Measurements from ENCODE around the gene TMEM239.
"Not testable (repeated sequence)": the region's sequence is repeated elsewhere in the genome, so short reads cannot be mapped to it uniquely, and the experiment has no call there.

TMEM239 gene

DNA sequence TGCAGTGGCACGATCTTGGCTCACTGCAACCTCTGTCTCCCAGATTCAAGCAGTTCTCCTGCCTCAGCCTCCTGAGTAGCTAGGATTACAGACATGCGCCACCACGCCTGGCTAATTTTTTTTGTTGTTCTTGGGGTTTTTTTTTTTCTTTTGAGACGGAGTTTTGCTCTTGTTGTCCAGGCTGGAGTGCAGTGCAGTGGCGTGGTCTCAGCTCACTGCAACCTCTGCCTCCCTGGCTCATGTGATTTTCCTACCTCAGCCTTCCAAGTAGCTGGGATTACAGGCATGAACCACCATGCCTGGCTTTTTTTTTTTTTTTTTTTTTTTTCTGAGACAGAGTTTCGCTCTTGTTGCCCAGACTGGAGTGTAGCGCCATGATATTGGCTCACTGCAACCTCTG lies 15.0 kb downstream of the TMEM239 start:
- H3K36me3 Mint-ChIP-seq, H3K27ac Mint-ChIP-seq, H3K27me3 Mint-ChIP-seq, H3K4me3 Mint-ChIP-seq, H3K9me3 Mint-ChIP-seq: not testable (repeated sequence)
- H3K4me1 Mint-ChIP-seq, result peaks cover 19% of the 10 kb centered on the region

DNA sequence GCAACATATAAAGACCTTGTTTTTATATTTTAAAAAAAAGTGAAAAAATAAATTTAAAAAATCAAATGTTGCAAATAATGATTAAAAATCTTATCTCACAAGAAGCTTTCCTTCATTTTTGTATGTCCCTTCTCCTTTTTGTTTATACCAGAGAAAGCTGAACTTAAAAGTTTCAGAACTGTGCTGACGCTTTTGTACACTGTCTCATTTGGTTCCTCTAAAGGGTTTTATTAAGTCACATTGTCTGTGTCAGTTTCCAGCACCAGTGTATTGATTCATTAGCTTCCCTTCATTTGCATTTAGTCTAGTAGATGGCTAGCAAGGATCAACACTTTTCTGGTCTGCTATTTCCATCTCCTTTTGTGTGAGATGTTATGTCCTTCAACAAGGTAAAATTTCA lies 17.6 kb downstream of the TMEM239 start:
- H3K36me3 Mint-ChIP-seq, result peaks cover 2% of the 10 kb centered on the region
- no peak overlapping the region for H3K27ac Mint-ChIP-seq
- H3K27me3 Mint-ChIP-seq, result no peaks in the 10 kb centered on the region
- H3K9me3 Mint-ChIP-seq, result no peaks in the 10 kb centered on the region
- peaks cover 14% of the 10 kb centered on the region for H3K4me1 Mint-ChIP-seq
- H3K4me3 Mint-ChIP-seq, result no peak overlapping the region

DNA sequence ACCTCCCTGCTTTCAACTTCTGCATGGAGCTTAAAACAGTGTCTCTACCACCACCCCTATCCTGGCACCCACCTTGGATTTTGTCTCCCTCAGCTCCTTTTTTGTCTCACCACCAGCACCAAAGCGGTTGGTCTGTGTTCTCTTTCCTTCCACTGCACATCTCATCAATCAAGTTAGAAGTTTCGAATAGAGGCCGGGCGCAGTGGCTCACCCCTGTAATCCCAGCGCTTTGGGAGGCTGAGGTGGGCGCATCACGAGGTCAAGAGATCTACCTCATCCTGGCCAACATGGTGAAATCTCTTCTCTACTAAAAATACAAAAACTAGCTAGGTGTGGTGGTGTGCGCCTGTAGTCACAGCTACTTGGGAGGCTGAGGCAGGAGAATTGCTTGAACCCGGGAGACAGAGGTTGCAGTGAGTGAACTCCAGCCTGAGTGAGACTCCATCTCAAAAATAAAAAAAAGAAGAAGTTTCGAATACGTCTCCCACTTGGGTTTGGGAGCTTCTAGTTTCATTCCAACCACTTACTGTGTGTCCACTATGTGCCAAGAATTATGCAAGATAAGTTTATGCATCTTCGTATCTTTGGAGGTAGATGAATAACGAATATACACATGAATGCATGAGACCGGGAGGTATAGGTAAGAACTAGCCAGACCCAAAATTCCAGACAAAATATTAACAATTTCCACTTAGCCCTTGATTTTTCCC lies 18.4 kb downstream of the TMEM239 start:
- Mint-ChIP-seq H3K4me3 (no peak overlapping the region), H3K9me3 (no peaks in the 10 kb centered on the region), H3K36me3 (peaks cover 4% of the 10 kb centered on the region), H3K27me3 (no peaks in the 10 kb centered on the region), H3K4me1 (peaks cover 20% of the 10 kb centered on the region), H3K27ac (no peak overlapping the region)

DNA sequence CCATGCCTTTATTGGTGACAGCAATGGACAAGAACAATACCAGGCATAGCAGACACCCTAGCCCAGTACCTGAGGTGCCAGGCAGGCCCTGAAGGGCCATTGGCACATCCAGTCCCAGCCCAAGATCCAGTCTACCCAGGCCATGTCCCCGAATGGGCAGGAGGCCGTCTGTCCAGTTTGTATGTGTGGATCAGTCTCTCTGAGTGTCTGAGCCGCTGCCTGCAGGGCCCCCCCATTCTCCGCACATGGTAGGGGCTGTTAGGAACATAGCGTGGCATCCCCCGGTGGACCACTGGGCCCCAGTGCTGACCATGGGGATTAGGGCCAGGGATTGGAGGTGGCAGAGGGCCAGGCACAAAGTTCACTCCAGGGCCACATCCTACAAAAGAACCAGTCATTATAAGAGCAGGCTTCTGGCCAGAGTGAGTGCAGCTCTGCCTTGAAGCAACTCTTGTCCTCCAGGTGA lies 19.2 kb downstream of the TMEM239 start:
- no peaks in the 10 kb centered on the region for H3K27me3 Mint-ChIP-seq
- peaks cover 22% of the 10 kb centered on the region for H3K4me1 Mint-ChIP-seq
- H3K27ac Mint-ChIP-seq, result peak overlapping the region; percentile 62
- no peaks in the 10 kb centered on the region for H3K9me3 Mint-ChIP-seq
- peaks cover 4% of the 10 kb centered on the region for H3K36me3 Mint-ChIP-seq
- H3K4me3 Mint-ChIP-seq, result no peak overlapping the region

DNA sequence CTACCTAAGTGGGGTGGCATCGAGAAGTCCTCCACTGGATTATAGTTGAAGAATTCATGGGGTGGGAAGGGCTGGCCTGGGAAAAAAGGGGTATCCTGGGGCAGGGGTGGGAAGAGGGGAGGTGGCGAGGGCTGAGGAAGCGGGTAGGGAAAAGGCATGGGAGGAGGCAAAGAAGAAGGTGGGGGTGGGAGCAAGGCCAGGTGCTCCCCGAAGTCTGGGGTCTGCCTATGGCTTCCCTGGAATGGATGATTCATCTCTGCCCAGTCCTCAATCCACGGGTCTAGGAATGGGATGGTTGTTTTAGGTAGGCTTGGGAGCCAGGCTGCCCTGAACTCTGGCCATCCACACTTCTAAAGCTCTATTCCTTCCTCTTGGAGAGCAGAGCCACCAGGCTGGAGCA lies 19.9 kb downstream of the TMEM239 start:
- no peaks in the 10 kb centered on the region for H3K27me3 Mint-ChIP-seq
- no peaks in the 10 kb centered on the region for H3K9me3 Mint-ChIP-seq
- H3K4me1 Mint-ChIP-seq, result peaks cover 22% of the 10 kb centered on the region
- peak overlapping the region; percentile 14 for H3K27ac Mint-ChIP-seq
- peaks cover 4% of the 10 kb centered on the region for H3K36me3 Mint-ChIP-seq
- H3K4me3 Mint-ChIP-seq, result no peak overlapping the region

DNA sequence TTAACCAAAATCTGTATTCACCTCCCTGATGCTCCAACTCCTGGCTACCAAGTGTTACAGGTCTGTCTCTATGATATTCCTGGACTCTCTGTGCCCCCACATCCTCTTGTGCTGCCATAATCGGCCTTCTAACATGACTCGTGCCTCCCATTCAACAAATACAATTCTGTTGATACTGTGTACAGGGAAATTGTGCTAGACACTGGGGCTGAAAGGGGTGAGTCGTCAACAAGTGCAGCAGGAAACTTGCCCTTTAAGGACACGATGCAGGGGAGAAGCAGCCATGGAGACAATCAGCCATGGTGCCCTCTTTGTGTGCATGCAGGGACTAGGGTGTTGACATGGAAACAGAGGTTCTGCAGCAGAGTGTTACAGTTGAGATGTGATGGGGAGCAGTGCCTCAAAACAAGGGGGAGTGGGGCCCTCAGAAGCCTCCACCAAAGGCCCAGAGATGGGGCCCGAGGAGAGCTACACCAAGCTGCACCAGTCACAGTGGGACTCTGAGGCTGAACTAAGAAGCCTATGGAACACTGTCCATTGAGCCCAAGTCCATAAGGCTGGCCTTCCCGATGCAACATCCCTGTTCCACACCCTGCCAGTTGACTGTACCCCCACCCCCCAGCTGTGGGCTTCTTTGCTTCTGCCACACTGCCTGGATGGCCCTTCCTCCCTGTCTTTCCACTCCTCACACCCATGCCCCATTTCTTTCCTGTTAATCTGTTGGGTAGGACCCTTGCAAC lies 21.2 kb downstream of the TMEM239 start:
- Mint-ChIP-seq H3K27me3 (no peaks in the 10 kb centered on the region), H3K27ac (peak overlapping the region; percentile 61), H3K4me1 (peaks cover 18% of the 10 kb centered on the region), H3K36me3 (peaks cover 4% of the 10 kb centered on the region), H3K4me3 (no peak overlapping the region), H3K9me3 (no peaks in the 10 kb centered on the region)

DNA sequence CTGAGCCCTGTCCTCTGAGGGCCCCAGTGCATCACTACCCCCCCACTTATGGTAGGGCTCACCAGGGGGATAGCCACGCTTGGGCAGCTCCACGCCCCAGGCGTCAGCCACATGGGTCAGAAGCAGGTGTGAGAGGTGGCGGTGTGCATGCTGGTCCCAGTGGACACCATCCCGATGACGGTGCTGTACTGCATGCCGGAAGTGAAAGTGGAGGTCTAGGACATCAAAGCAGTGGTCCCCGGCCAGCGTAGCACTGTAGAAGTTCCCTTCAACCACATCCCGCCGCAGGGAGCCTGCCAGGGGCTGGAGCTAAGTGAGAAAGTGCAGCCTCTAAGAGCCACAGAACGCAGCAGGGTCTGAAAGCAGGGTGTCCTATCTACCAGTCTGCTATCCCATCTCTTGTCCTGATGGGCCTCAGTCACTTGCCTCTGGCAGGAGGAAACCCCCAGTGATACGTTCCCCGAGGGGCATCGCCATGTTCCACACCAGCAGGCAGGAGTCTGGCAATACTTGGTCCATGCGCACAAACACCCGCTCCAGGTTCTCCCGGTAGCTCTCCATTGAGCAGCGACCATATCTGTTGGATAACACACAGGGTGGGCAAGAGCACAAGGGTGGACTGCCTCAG lies 22.1 kb downstream of the TMEM239 start:
- H3K9me3 Mint-ChIP-seq, result no peaks in the 10 kb centered on the region

DNA sequence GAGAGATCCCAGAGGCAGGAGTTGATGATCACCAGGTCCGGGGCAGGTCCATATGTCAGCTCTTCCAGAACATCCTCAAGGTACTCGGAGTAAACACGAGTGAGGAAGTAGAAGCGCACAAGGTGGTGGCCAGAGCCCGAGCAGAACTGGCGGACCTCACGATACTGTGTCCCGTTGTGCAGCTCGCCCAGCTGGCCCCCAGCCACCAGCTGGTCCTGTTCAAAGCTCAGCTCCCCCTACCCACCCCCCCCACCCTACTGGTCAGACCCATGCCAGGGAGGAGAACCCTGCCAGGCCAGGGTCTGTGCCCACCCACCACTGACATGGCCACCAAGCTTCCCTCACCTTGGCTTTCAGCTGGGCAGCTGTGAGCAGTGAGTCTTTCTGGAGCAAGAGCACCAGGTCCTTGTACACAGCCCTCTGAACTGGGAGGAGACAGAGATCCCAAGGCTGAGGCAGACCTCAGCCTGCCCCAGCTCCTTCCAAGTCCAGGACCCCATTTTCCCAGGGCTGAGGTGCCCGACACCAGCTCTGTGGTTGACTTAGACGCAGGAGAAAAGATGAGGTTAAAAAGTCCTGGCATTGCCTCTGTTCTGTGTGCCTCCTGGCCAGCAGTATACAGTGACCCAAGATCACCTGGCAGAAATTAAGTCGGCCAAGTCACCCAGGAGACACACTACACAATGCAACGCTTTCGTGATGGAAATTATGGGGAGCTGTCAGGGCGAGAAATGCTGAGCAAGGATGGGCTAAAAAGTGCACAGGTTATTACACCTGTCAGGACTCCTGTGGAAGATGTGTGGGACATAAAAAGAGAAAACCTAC lies 22.9 kb downstream of the TMEM239 start:
- Mint-ChIP-seq H3K4me1 (peaks cover 30% of the 10 kb centered on the region), H3K9me3 (no peaks in the 10 kb centered on the region), H3K27ac (peak overlapping the region; percentile 99), H3K27me3 (no peaks in the 10 kb centered on the region), H3K4me3 (peak overlapping the region; percentile 92), H3K36me3 (peaks cover 4% of the 10 kb centered on the region)

More for the DNA sequence above, 22.1 kb downstream of the TMEM239 start:
- Mint-ChIP-seq H3K4me1 (peaks cover 23% of the 10 kb centered on the region), H3K36me3 (peaks cover 4% of the 10 kb centered on the region), H3K27ac (no peak overlapping the region), H3K4me3 (peak overlapping the region; percentile 26), H3K27me3 (no peaks in the 10 kb centered on the region)

DNA sequence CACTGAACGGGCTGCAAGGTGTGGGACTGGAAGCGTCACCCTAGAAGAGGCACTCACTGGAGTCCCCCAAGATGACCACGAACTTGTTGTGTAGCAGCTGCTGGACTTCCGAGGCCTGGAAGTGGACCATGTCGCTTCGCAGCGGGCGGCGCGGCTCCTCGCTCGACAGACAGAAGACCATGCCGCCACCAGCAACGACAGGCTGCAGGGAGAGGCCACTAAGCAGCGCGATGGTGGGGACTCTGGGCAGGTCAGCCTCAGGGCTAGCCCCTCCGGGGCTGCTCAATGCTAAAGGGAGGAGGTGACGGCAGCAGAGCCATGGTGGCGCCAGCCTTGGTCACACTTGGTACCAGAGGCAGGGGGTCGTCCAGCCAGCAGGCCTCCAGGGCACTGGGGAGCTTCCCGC lies 23.6 kb downstream of the TMEM239 start:
- Mint-ChIP-seq H3K36me3 (peaks cover 6% of the 10 kb centered on the region), H3K27ac (peak overlapping the region; percentile 99), H3K4me3 (peak overlapping the region; percentile 92)

DNA sequence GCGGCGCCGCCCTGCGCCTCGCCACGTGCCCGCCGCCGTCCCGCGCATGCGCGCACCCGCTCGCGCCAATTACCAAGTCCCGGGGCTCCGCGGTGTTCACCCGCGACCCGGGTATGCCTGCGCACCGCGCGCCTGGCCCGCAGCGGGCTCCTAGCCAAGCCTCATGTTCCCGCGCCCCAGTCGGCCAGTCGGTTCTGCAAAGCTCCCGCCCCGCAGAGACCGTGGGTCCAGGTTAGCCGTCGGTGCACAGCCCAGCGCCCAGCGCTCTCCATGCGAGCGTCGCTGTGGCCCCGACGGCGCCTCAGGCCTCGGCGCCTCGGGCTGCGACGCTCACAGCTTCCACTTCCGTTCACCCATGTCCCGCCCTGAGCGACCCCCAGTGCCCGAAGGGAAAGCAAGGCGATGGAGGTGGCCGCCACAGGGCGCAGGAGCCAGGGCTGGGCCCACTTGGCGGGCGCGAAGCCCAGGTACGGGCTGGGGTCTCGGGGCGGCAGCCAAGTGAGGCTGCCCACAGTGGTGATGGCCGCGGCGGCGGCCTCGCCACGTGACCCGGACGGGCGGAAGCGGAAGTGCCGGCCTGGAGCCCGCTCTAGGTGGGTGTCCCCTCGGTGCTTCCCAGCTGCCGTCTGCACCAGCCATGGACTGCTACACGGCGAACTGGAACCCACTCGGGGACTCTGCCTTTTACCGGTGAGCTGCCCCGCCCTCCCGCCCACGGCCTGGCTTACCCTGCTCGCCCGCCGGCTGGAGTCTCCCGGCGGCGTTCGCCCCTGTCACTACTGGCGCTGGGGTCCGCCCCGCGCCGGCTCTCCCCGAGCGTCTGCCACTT lies 24.2 kb downstream of the TMEM239 start, which contains the start of the genes PCED1A and VPS16:
Gene PCED1A (minus strand): TSS at position 518 of the 829 bp plus-strand sequence. CDS start 743 bp downstream, outside the sequence.
Gene VPS16 (plus strand): TSS at position 608 of the 829 bp plus-strand sequence. CDS start 30 bp downstream, at position 638.
- peaks cover 6% of the 10 kb centered on the region for H3K36me3 Mint-ChIP-seq
- H3K27ac Mint-ChIP-seq, result peak within 1 kb of the TSS; percentile 99
- H3K9me3 Mint-ChIP-seq, result no peaks in the 10 kb centered on the region
- peak within 1 kb of the TSS; percentile 95 for H3K4me3 Mint-ChIP-seq
- H3K4me1 Mint-ChIP-seq, result peaks cover 42% of the 10 kb centered on the region
- H3K27me3 Mint-ChIP-seq, result no peaks in the 10 kb centered on the region

More for the DNA sequence above, 23.6 kb downstream of the TMEM239 start:
- H3K27me3 Mint-ChIP-seq, result no peaks in the 10 kb centered on the region
- H3K9me3 Mint-ChIP-seq, result no peaks in the 10 kb centered on the region
- H3K4me1 Mint-ChIP-seq, result peaks cover 37% of the 10 kb centered on the region

DNA sequence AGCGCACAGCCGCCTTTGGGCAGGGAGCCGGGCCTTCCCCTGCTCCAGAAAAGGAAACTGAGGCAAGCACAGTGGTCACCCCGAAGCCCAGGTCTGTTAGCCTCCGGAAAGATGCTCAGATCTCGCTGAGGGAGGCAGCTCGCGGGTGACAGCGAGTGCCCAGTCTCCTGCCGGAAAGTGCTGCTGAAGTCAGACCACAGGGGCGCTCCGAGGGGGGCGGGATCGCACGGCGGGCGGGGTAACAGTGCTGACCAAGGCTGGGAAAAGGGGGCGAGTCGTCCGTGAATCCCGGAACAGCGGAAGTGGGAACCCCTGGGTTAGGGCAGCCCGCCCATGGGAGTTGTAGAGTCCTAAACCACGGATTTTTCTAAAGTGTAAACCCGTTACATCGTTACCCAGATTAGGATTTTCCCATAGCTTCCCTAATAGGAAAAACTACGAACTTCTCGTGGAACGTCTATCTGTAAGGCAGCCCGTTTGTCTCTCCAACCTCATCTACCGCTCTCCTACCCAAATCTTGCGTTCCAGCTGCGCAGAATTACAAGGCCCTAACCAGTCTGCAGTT lies 24.9 kb downstream of the TMEM239 start:
- H3K4me1 Mint-ChIP-seq, result peaks cover 46% of the 10 kb centered on the region
- peak overlapping the region; percentile 89 for H3K27ac Mint-ChIP-seq
- H3K9me3 Mint-ChIP-seq, result no peaks in the 10 kb centered on the region
- H3K27me3 Mint-ChIP-seq, result no peaks in the 10 kb centered on the region
- H3K36me3 Mint-ChIP-seq, result peaks cover 6% of the 10 kb centered on the region
- H3K4me3 Mint-ChIP-seq, result peak overlapping the region; percentile 95

DNA sequence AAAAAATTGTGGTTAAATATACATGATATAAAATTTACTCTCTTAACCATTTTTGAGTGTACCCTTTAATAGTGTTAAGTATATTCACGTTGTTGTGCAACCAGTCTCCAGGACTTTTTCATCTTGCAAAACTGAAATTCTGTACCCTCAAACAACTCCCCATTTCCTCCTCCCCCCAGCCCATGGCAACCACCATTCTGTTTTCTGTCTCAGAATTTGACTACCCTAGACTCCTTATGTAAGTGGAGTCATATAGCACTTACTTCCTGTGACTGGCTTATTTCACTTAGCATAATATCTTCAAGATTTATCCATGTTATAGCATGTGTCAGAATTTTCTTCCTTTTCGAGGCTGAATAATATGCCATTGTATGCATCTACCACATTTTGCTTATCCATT lies 29.4 kb downstream of the TMEM239 start:
- no peaks in the 10 kb centered on the region for H3K9me3 Mint-ChIP-seq
- H3K27ac Mint-ChIP-seq, result no peak overlapping the region

DNA sequence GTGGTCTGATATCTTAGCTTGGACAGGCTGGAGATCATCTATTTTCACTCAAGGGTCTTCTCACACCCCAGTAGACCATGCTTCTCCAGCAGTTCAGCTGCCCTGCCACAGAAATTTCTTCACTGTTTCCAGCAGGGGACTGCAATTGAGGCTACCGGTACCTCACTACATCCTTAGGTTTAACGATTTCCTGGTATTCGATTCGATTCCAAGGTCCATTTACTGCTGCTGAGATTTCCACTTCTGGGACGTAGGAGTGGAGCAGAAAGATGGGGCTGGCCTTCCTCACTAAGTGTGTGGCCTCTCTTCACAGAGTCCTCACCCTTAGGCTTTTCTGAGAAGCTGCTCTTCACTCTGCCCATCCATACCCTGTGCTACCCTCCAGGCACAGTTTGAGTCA lies 30.5 kb downstream of the TMEM239 start:
- Mint-ChIP-seq H3K4me1 (peaks cover 35% of the 10 kb centered on the region), H3K36me3 (peaks cover 4% of the 10 kb centered on the region), H3K27ac (no peak overlapping the region), H3K4me3 (no peak overlapping the region), H3K9me3 (no peaks in the 10 kb centered on the region), H3K27me3 (no peaks in the 10 kb centered on the region)

More for the DNA sequence above, 29.4 kb downstream of the TMEM239 start:
- Mint-ChIP-seq H3K27me3 (no peaks in the 10 kb centered on the region), H3K4me1 (peaks cover 37% of the 10 kb centered on the region), H3K4me3 (no peak overlapping the region), H3K36me3 (peaks cover 4% of the 10 kb centered on the region)

DNA sequence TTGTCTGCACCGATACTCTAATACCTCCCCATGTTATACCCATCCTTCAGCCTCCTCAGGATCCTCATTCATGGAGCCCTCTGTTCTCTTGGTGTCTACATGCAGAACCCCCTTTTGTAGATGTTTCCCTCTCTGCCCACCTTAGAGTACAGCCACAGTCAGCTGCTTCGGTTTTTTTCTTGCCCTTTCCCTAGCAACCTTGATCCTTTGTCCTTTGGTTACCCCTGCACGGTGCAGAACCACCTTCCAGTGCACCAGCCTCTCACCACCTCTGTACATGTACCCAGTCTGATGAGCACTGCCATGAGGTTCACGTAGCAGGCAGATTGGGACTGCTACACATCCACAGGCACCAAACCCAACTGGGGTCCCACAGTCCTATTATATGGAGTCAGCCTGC lies 31.6 kb downstream of the TMEM239 start:
- H3K9me3 Mint-ChIP-seq, result no peaks in the 10 kb centered on the region
- no peak overlapping the region for H3K27ac Mint-ChIP-seq
- H3K4me3 Mint-ChIP-seq, result no peak overlapping the region
- peaks cover 4% of the 10 kb centered on the region for H3K36me3 Mint-ChIP-seq
- no peaks in the 10 kb centered on the region for H3K27me3 Mint-ChIP-seq
- H3K4me1 Mint-ChIP-seq, result peaks cover 43% of the 10 kb centered on the region

Measured in activated naive CD4-positive, alpha-beta T cell treated with anti-CD3 and anti-CD28 coated beads, Interleukin-2, amount 50 U/mL, for 24 hours (primary cell).